Measurements from ENCODE around the gene CCSAP. TPM values are rescaled to one million over a fixed set of nuclear protein-coding genes. Genes with fewer than 3 reads are reported as not detected.

The CCSAP gene
- total and polyA plus RNA-seq, 2 donors (not counting 1 experiment from before 2014, with no cell fraction given), result 4.4 to 6.9 TPM

- Histone ChIP-seq H3K27ac (ENCODE audit: insufficient read depth, low read length) (no peak overlapping the region), H3K36me3 (ENCODE audit: control insufficient read depth, insufficient read depth, low read length) (no peaks in the 10 kb centered on the region), H3K4me2 (ENCODE audit: extremely low read depth, insufficient read depth, low read length) (no peak overlapping the region), H3K4me1 (ENCODE audit: control insufficient read depth, extremely low read depth, insufficient read depth, low read length) (peaks cover 3% of the 10 kb centered on the region), H3K9me3 (ENCODE audit: control insufficient read depth, insufficient read depth, low read depth, low read length) (no peaks in the 10 kb centered on the region), H3K4me3 (replicated peaks in 1 of 4; ENCODE audit: control extremely low read depth in 1 of 4, insufficient read depth in 1 of 4, low read depth in 3 of 4, low read length in 4 of 4) (no peak overlapping the region), H4K20me1 (ENCODE audit: control insufficient read depth, extremely low read depth, insufficient read depth, low read length) (no peaks in the 10 kb centered on the region), H3K9ac (ENCODE audit: insufficient read depth, low read length) (no peak overlapping the region), H3K27me3 (ENCODE audit: control insufficient read depth, insufficient read depth, low read length) (no peaks in the 10 kb centered on the region), H2AFZ (ENCODE audit: low read length) (no peak overlapping the region), H3K79me2 (ENCODE audit: control insufficient read depth, insufficient read depth, low read length) (peaks cover 13% of the 10 kb centered on the region)
- no peak for DNase-seq (ENCODE audit: low read depth in 2 of 2)
- TF ChIP-seq CTCF (conservative IDR thresholded peaks at IDR 0.05 in 1 of 2, IDR thresholded peaks at IDR 0.05 in 1 of 2; ENCODE audit: low read depth in 1 of 2, low read length in 2 of 2), result no peak
- TF ChIP-seq EZH2 (IDR thresholded peaks at IDR 0.05; ENCODE audit: low read length, missing control alignments), result no peak
Observed at GRCh38 chr1:229288516-229288915, 54.3 kb downstream of the CCSAP start.

GRCh38 chr1:229287267-229287666 is 55.6 kb downstream of the CCSAP start:
- Histone ChIP-seq H3K27me3 (ENCODE audit: control insufficient read depth, insufficient read depth, low read length) (no peaks in the 10 kb centered on the region), H3K9me3 (ENCODE audit: control insufficient read depth, insufficient read depth, low read depth, low read length) (no peaks in the 10 kb centered on the region), H3K4me2 (ENCODE audit: extremely low read depth, insufficient read depth, low read length) (no peak overlapping the region), H2AFZ (ENCODE audit: low read length) (no peak overlapping the region), H3K9ac (ENCODE audit: insufficient read depth, low read length) (no peak overlapping the region), H3K79me2 (ENCODE audit: control insufficient read depth, insufficient read depth, low read length) (peaks cover 25% of the 10 kb centered on the region), H3K27ac (ENCODE audit: insufficient read depth, low read length) (no peak overlapping the region), H3K36me3 (ENCODE audit: control insufficient read depth, insufficient read depth, low read length) (no peaks in the 10 kb centered on the region), H3K4me3 (replicated peaks in 1 of 4; ENCODE audit: control extremely low read depth in 1 of 4, insufficient read depth in 1 of 4, low read depth in 3 of 4, low read length in 4 of 4) (no peak overlapping the region), H4K20me1 (ENCODE audit: control insufficient read depth, extremely low read depth, insufficient read depth, low read length) (no peaks in the 10 kb centered on the region), H3K4me1 (ENCODE audit: control insufficient read depth, extremely low read depth, insufficient read depth, low read length) (peaks cover 3% of the 10 kb centered on the region)
- TF ChIP-seq EZH2 (IDR thresholded peaks at IDR 0.05; ENCODE audit: low read length, missing control alignments) (no peak), CTCF (conservative IDR thresholded peaks at IDR 0.05 in 1 of 2, IDR thresholded peaks at IDR 0.05 in 1 of 2; ENCODE audit: low read depth in 1 of 2, low read length in 2 of 2) (no peak)
- no peak for DNase-seq (ENCODE audit: low read depth in 2 of 2)

- H3K4me3 ChIP-seq (replicated peaks in 1 of 4; ENCODE audit: control extremely low read depth in 1 of 4, insufficient read depth in 1 of 4, low read depth in 3 of 4, low read length in 4 of 4), result no peak overlapping the region
- no peak for TF ChIP-seq CTCF (conservative IDR thresholded peaks at IDR 0.05 in 1 of 2, IDR thresholded peaks at IDR 0.05 in 1 of 2; ENCODE audit: low read depth in 1 of 2, low read length in 2 of 2)
- no peak for TF ChIP-seq EZH2 (IDR thresholded peaks at IDR 0.05; ENCODE audit: low read length, missing control alignments)
- no peak overlapping the region for H3K4me2 ChIP-seq (ENCODE audit: extremely low read depth, insufficient read depth, low read length)
- no peak for DNase-seq (ENCODE audit: low read depth in 2 of 2)
- no peaks in the 10 kb centered on the region for H4K20me1 ChIP-seq (ENCODE audit: control insufficient read depth, extremely low read depth, insufficient read depth, low read length)
- no peaks in the 10 kb centered on the region for H3K9me3 ChIP-seq (ENCODE audit: control insufficient read depth, insufficient read depth, low read depth, low read length)
- H3K36me3 ChIP-seq (ENCODE audit: control insufficient read depth, insufficient read depth, low read length), result no peaks in the 10 kb centered on the region
- peaks cover 30% of the 10 kb centered on the region for H3K79me2 ChIP-seq (ENCODE audit: control insufficient read depth, insufficient read depth, low read length)
- no peaks in the 10 kb centered on the region for H3K27me3 ChIP-seq (ENCODE audit: control insufficient read depth, insufficient read depth, low read length)
- H3K9ac ChIP-seq (ENCODE audit: insufficient read depth, low read length), result no peak overlapping the region
- H2AFZ ChIP-seq (ENCODE audit: low read length), result no peak overlapping the region
- H3K27ac ChIP-seq (ENCODE audit: insufficient read depth, low read length), result no peak overlapping the region
- H3K4me1 ChIP-seq (ENCODE audit: control insufficient read depth, extremely low read depth, insufficient read depth, low read length), result peaks cover 3% of the 10 kb centered on the region
Observed at GRCh38 chr1:229286099-229286766, 56.6 kb downstream of the CCSAP start.

Measured in fibroblast of lung (primary cell).